Calu3 (cell line): Measurements from ENCODE around the gene ASTE1. TPM values are rescaled to one million over a fixed set of nuclear protein-coding genes. Genes with fewer than 3 reads are reported as not detected.

Experiments
- Bru-seq: library from RNA; stranded (reverse); fragments of 400-500 nt; gene quantifications from one replicate; lab custom pipeline; 2021; lab: Mats Ljungman, UMichigan
- BruChase-seq, 2 experiments: library from RNA; stranded (reverse); fragments of 400-500 nt; gene quantifications; one replicate each; lab custom pipeline; 2021; lab: Mats Ljungman, UMichigan
- BruUV-seq: library from RNA; stranded (reverse); fragments of 400-500 nt; replicated peaks from 2 replicates; lab custom pipeline; 2021; lab: Mats Ljungman, UMichigan
- CTCF ChIA-PET: fragments of 300-600 bp; sonication (Branson Sonifier 250); formaldehyde crosslinking; loops from one replicate; lab custom pipeline; 2022; ENCODE audit warnings: antibody characterized with exemption; lab: Charles Lee
- DNase-seq: peaks from one replicate; pipeline ENCODE4 v3.0.0; 2022
- H3K27ac Mint-ChIP-seq: one replicate; pipeline ENCODE4 v1.8.0; 2022; ENCODE audit warnings: mixed read lengths; ENCODE audit not compliant: unreplicated experiment
- H3K27me3 Mint-ChIP-seq: one replicate; pipeline ENCODE4 v1.8.0; 2022; ENCODE audit warnings: mixed read lengths; ENCODE audit not compliant: unreplicated experiment
- H3K36me3 Mint-ChIP-seq: one replicate; pipeline ENCODE4 v1.8.0; 2022; ENCODE audit warnings: mild to moderate bottlenecking, moderate library complexity, mixed read lengths; ENCODE audit not compliant: insufficient read depth, unreplicated experiment
- H3K4me1 Mint-ChIP-seq: one replicate; pipeline ENCODE4 v1.8.0; 2022; ENCODE audit warnings: mild to moderate bottlenecking, low read depth, mixed read lengths; ENCODE audit not compliant: unreplicated experiment
- H3K4me3 Mint-ChIP-seq: one replicate; pipeline ENCODE4 v1.8.0; 2022; ENCODE audit warnings: mild to moderate bottlenecking, low read depth, moderate library complexity, mixed read lengths; ENCODE audit not compliant: unreplicated experiment
- H3K9me3 Mint-ChIP-seq: one replicate; pipeline ENCODE4 v1.8.0; 2022; ENCODE audit warnings: low read depth, mixed read lengths; ENCODE audit not compliant: unreplicated experiment
- intact Hi-C: fragments of 100-400 bp; cut with micrococcal nuclease; formaldehyde crosslinking; loops from one replicate; pipeline ENCODE4 v1.10.0; 2022; ENCODE audit not compliant: unreplicated experiment
- long read RNA-seq: library from polyadenylated mRNA; stranded (forward); transcript quantifications from one replicate; pipeline ENCODE4 v2.0.0, GENCODE V29; 2022
- total RNA-seq: library from RNA; stranded (reverse); gene quantifications from 2 replicates; pipeline ENCODE4 v1.2.3, GENCODE V29; 2022
- TF ChIP-seq, protein P1 (sequence below): fragments of 200-600 bp; IDR thresholded peaks from one replicate; pipeline ENCODE4 v1.8.0; 2022; ENCODE audit warnings: antibody characterized with exemption; ENCODE audit not compliant: unreplicated experiment

ASTE1 gene, protein sequence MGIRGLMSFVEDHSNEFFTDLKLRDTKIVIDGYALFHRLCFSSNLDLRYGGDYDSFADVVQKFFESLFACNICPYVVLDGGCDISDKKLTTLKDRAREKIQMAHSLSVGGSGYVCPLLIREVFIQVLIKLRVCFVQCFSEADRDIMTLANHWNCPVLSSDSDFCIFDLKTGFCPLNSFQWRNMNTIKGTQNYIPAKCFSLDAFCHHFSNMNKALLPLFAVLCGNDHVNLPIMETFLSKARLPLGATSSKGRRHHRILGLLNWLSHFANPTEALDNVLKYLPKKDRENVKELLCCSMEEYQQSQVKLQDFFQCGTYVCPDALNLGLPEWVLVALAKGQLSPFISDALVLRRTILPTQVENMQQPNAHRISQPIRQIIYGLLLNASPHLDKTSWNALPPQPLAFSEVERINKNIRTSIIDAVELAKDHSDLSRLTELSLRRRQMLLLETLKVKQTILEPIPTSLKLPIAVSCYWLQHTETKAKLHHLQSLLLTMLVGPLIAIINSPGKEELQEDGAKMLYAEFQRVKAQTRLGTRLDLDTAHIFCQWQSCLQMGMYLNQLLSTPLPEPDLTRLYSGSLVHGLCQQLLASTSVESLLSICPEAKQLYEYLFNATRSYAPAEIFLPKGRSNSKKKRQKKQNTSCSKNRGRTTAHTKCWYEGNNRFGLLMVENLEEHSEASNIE
- 12.1 and 12.5 TPM in 2 replicates for total RNA-seq
- percentile 77 among the genes with signal in this experiment for Bru-seq, nascent RNA
- BruChase-seq, experiment 1, labeled RNA remaining after a 6-hour chase: percentile 39 among the genes with signal in this experiment
- BruChase-seq, experiment 2, labeled RNA remaining after a 2-hour chase: percentile 54 among the genes with signal in this experiment
- long read RNA-seq, transcript ASTE1-201 (6 exons, 2,664 nt): major isoform, 6 of 13 reads
- long read RNA-seq, partial matches to known transcripts: 3 of 13 reads
- long read RNA-seq, other reads (novel, unspliced or antisense): 4 of 13 reads

- peak; percentile 98 for DNase-seq
- H3K4me3 Mint-ChIP-seq: peak within 1 kb of the TSS; percentile 97
- H3K27me3 Mint-ChIP-seq: no peaks in the 10 kb centered on the region
- TF ChIP-seq, protein P1, sequence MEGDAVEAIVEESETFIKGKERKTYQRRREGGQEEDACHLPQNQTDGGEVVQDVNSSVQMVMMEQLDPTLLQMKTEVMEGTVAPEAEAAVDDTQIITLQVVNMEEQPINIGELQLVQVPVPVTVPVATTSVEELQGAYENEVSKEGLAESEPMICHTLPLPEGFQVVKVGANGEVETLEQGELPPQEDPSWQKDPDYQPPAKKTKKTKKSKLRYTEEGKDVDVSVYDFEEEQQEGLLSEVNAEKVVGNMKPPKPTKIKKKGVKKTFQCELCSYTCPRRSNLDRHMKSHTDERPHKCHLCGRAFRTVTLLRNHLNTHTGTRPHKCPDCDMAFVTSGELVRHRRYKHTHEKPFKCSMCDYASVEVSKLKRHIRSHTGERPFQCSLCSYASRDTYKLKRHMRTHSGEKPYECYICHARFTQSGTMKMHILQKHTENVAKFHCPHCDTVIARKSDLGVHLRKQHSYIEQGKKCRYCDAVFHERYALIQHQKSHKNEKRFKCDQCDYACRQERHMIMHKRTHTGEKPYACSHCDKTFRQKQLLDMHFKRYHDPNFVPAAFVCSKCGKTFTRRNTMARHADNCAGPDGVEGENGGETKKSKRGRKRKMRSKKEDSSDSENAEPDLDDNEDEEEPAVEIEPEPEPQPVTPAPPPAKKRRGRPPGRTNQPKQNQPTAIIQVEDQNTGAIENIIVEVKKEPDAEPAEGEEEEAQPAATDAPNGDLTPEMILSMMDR: no peak
- H3K27ac Mint-ChIP-seq: peak within 1 kb of the TSS; percentile 97
- H3K36me3 Mint-ChIP-seq: peaks cover 37% of the 10 kb centered on the region
- no peaks in the 10 kb centered on the region for H3K9me3 Mint-ChIP-seq
- intact Hi-C loops: loop anchor here (5.0 kb wide), 1 partner anchor 269 kb away; no protein-coding TSS in a partner anchor
- BruUV-seq: TSS peak; percentile 76
- CTCF ChIA-PET: interaction anchor here (0.8 to 1.2 kb wide), 3 partner anchors 18 to 1008 kb away, joined by 3 to 4 read pairs (median 4); partner anchors contain the start of gene CPNE4
- H3K4me1 Mint-ChIP-seq: peaks cover 36% of the 10 kb centered on the region
Measured at GRCh38 chr3:131026321-131027151, at the start of gene ASTE1, which contains the start of gene NEK11. TSS of gene ASTE1 (minus strand) at chr3:131026825. CDS start at chr3:131025306, 1,519 bp downstream. TSS of gene NEK11 (plus strand) at chr3:131026877. CDS start at chr3:131029709, 2,832 bp downstream.

DNA sequence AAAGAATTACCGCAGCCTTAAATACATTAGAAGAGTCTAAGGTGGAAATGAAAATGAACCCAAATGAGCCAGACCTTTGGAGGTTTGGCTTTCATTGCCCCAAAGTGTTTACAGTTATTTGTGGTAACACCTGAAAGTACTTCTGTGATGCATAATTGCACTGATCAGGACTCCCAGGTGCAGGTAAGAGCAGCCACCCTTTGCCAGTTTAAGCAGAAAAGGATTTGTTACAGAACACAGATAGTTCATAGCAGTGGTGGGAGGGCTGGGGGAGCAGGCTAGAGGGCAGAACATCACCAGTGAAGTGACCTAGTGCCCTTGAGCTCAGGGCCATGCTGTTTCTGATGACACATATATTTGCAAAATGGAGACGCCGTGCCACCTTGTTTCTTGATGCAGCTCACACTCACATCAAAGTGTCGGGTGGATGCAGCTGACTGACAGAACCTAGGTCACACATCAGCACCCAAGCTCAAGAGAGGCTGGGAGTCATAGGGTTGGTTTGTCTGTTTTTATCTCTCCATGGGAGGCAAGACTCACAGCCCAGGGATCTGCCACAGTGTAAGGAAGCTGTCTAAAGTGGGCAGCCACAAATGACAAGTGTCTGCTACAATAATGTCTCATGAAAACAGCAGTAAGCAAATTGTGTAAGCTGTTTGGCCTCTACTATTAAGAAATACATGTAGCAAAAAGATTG is 49.2 kb upstream of the ASTE1 start:
- BruUV-seq: no TSS peak
- no peaks in the 10 kb centered on the region for H3K36me3 Mint-ChIP-seq
- no peaks in the 10 kb centered on the region for H3K9me3 Mint-ChIP-seq

GRCh38 chr3:131072845-131073244 is 46.2 kb upstream of the ASTE1 start:
- Mint-ChIP-seq H3K9me3 (no peaks in the 10 kb centered on the region), H3K4me1 (no peaks in the 10 kb centered on the region), H3K36me3 (no peaks in the 10 kb centered on the region), H3K27ac (no peak overlapping the region), H3K4me3 (no peak overlapping the region), H3K27me3 (no peaks in the 10 kb centered on the region)
- TF ChIP-seq, protein P1: no peak
- intact Hi-C loops: no loop called here
- no peak for DNase-seq
- no TSS peak for BruUV-seq
- CTCF ChIA-PET: no interaction called here

More for the DNA sequence above, 49.2 kb upstream of the ASTE1 start:
- CTCF ChIA-PET: no interaction called here
- TF ChIP-seq, protein P1: no peak
- no peak overlapping the region for H3K4me3 Mint-ChIP-seq
- no peaks in the 10 kb centered on the region for H3K27me3 Mint-ChIP-seq
- no peaks in the 10 kb centered on the region for H3K4me1 Mint-ChIP-seq
- intact Hi-C loops: no loop called here
- no peak for DNase-seq
- no peak overlapping the region for H3K27ac Mint-ChIP-seq
